Upper lobe of left lung (tissue), 4 donors: Measurements from ENCODE around the gene CD80.
A peak's percentile ranks its signal among the peaks of the same experiment; 100 is the strongest.

Experiments
- EP300 ChIP-seq, 4 donors: sonication (generic); formaldehyde crosslinking; IDR thresholded peaks; one replicate each; pipeline ENCODE4 v1.5.1; 2017; ENCODE audit warnings: antibody characterized with exemption in 4 of 4, control low read depth in 2 of 4
- POLR2AphosphoS5 ChIP-seq, 2 donors: sonication (generic); formaldehyde crosslinking; IDR thresholded peaks; one replicate each; pipeline ENCODE4 v1.5.1; 2017; ENCODE audit warnings: antibody characterized with exemption in 2 of 2
- TF ChIP-seq, protein P1 (sequence below), 6 experiments: fragments of 450-650 bp in 4 of 6; fragments of 200-600 bp in 2 of 6; sonication (generic) in 2 of 6; IDR thresholded peaks; one replicate each; pipeline ENCODE4 v1.5.1; 2016 to 2019; ENCODE audit warnings: antibody characterized with exemption in 6 of 6

DNA sequence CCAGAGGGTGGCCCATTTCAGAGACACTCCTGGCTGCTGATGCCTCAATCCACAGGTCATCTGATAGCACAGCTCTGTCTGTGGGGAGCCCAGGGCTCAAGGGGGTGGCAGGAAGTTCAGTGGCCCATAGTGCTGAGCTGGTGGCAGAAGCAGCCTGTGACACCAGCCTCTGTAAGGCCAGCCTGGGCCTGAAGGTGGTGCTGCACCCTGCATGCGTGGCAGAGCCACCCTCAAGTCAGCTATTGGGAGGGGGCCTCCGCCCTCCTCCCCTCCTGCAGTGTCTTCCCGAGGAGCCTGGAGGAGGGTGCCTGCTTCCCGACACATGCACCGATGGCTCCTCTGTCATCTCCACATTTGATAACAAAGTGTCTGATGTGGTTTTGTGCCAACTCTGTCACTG, 41.3 kb upstream of the CD80 start:
- TF ChIP-seq, protein P1, sequence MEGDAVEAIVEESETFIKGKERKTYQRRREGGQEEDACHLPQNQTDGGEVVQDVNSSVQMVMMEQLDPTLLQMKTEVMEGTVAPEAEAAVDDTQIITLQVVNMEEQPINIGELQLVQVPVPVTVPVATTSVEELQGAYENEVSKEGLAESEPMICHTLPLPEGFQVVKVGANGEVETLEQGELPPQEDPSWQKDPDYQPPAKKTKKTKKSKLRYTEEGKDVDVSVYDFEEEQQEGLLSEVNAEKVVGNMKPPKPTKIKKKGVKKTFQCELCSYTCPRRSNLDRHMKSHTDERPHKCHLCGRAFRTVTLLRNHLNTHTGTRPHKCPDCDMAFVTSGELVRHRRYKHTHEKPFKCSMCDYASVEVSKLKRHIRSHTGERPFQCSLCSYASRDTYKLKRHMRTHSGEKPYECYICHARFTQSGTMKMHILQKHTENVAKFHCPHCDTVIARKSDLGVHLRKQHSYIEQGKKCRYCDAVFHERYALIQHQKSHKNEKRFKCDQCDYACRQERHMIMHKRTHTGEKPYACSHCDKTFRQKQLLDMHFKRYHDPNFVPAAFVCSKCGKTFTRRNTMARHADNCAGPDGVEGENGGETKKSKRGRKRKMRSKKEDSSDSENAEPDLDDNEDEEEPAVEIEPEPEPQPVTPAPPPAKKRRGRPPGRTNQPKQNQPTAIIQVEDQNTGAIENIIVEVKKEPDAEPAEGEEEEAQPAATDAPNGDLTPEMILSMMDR (IDR thresholded peaks at IDR 0.05) = peak in 5 of 6 experiments; percentile 21 to 74 (median 47)
- TF ChIP-seq EP300 (IDR thresholded peaks at IDR 0.05) (no peak), POLR2AphosphoS5 (IDR thresholded peaks at IDR 0.05) (peak in 1 of 2 donors; percentile 20)
